IMR-90 (cell line): Measurements from ENCODE around the gene JAKMIP1. TPM values are rescaled to one million over a fixed set of nuclear protein-coding genes. Genes with fewer than 3 reads are reported as not detected.

Experiments used
- ATAC-seq: fragments of 200-7000 bp; cut with Tn5 transposase; 2 replicates; pipeline ENCODE4 v1.9.1; 2020; ENCODE audit warnings: low read depth, mild to moderate bottlenecking, moderate library complexity
- BruUV-seq: library from RNA; stranded (reverse); fragments of 400-500 nt; replicated peaks from 2 replicates; lab custom pipeline; 2021; lab: Mats Ljungman, UMichigan
- CTCF ChIA-PET: fragments of 300-600 bp; formaldehyde crosslinking; extraction: SDS; loops from one replicate; lab custom pipeline; 2021; ENCODE audit warnings: antibody characterized with exemption; lab: Yijun Ruan, JAX
- POLR2A ChIA-PET: fragments of 300-600 bp; sonication (Branson Sonifier 250); formaldehyde crosslinking; loops from one replicate; lab custom pipeline; 2022; ENCODE audit warnings: antibody characterized with exemption; ENCODE audit not compliant: unreplicated experiment; lab: Charles Lee
- DNase-seq: peaks from one replicate; pipeline ENCODE4 v3.0.0; 2013
- H2AFZ ChIP-seq: replicated peaks from 2 replicates; pipeline ENCODE3; 2013; ENCODE audit warnings: low read length, mild to moderate bottlenecking; ENCODE audit not compliant: poor library complexity
- H2AK5ac ChIP-seq: 2 replicates; pipeline ENCODE4 v1.6.1; 2013; ENCODE audit warnings: low read depth, low read length, inconsistent platforms
- H2AK9ac ChIP-seq: replicated peaks from 2 replicates; pipeline ENCODE3; 2013; ENCODE audit warnings: mild to moderate bottlenecking, low read depth, low read length, moderate library complexity; ENCODE audit not compliant: poor library complexity
- H2BK120ac ChIP-seq: 2 replicates; pipeline ENCODE4 v1.6.1; 2013; ENCODE audit warnings: low read depth, low read length, inconsistent platforms
- H2BK15ac ChIP-seq: 3 replicates; pipeline ENCODE4 v1.6.1; 2013; ENCODE audit warnings: low read depth, low read length, inconsistent platforms
- H2BK20ac ChIP-seq: 2 replicates; pipeline ENCODE4 v1.6.1; 2013; ENCODE audit warnings: low read depth, mild to moderate bottlenecking, inconsistent platforms, low read length, moderate library complexity
- H2BK5ac ChIP-seq: 2 replicates; pipeline ENCODE4 v1.6.1; 2013; ENCODE audit warnings: mild to moderate bottlenecking, low read depth, low read length, inconsistent platforms; ENCODE audit not compliant: poor library complexity, severe bottlenecking
- H3K14ac ChIP-seq: replicated peaks from 2 replicates; pipeline ENCODE4 v1.6.1; 2013; ENCODE audit warnings: low read depth, low read length, inconsistent platforms
- H3K18ac ChIP-seq: 2 replicates; pipeline ENCODE4 v1.6.1; 2013; ENCODE audit warnings: low read depth, low read length, control low read depth
- H3K23ac ChIP-seq: 2 replicates; pipeline ENCODE4 v1.6.1; 2013; ENCODE audit warnings: low read depth, low read length, inconsistent platforms
- H3K27ac ChIP-seq: 2 replicates; pipeline ENCODE4 v1.5.1; 2013; ENCODE audit warnings: mild to moderate bottlenecking, control low read depth, low read length; ENCODE audit not compliant: insufficient read depth
- H3K27me3 ChIP-seq: 2 replicates; pipeline ENCODE4 v1.6.1; 2013; ENCODE audit warnings: low read length; ENCODE audit not compliant: control insufficient read depth, insufficient read depth
- H3K36me3 ChIP-seq: 2 replicates; pipeline ENCODE4 v1.6.1; 2013; ENCODE audit warnings: low read length, mixed read lengths; ENCODE audit not compliant: control insufficient read depth, insufficient read depth
- H3K4ac ChIP-seq: 2 replicates; pipeline ENCODE4 v1.6.1; 2013; ENCODE audit warnings: low read depth, low read length, inconsistent platforms
- H3K4me1 ChIP-seq: 2 replicates; pipeline ENCODE4 v1.6.1; 2013; ENCODE audit warnings: low read length, mixed read lengths; ENCODE audit not compliant: control insufficient read depth, insufficient read depth
- H3K4me2 ChIP-seq: 2 replicates; pipeline ENCODE4 v1.6.1; 2013; ENCODE audit warnings: low read depth, mild to moderate bottlenecking, control low read depth, low read length, moderate library complexity
- H3K4me3 ChIP-seq: 2 replicates; pipeline ENCODE4 v1.5.1; 2013; ENCODE audit warnings: low read depth, mild to moderate bottlenecking, control low read depth, low read length, moderate library complexity; ENCODE audit not compliant: insufficient read depth
- H3K56ac ChIP-seq: 2 replicates; pipeline ENCODE4 v1.6.1; 2013; ENCODE audit warnings: low read length, inconsistent platforms; ENCODE audit not compliant: insufficient read depth; ENCODE audit errors: extremely low read depth
- H3K79me1 ChIP-seq, 2 experiments: 2 replicates each; pipeline ENCODE4 v1.6.1; 2013; ENCODE audit warnings: low read length in 2 of 2, inconsistent platforms in 1 of 2, low read depth in 1 of 2
- H3K9ac ChIP-seq: 2 replicates; pipeline ENCODE4 v1.6.1; 2013; ENCODE audit warnings: low read depth, low read length, control low read depth
- H3K9me1 ChIP-seq: 2 replicates; pipeline ENCODE4 v1.6.1; 2013; ENCODE audit warnings: low read length, inconsistent platforms; ENCODE audit not compliant: insufficient read depth
- H3K9me3 ChIP-seq: 2 replicates; pipeline ENCODE4 v1.6.1; 2013; ENCODE audit warnings: low read length; ENCODE audit not compliant: control insufficient read depth, insufficient read depth
- H4K20me1 ChIP-seq: 2 replicates; pipeline ENCODE4 v1.6.1; 2013; ENCODE audit warnings: low read length, inconsistent platforms; ENCODE audit not compliant: insufficient read depth
- H4K5ac ChIP-seq: 2 replicates; pipeline ENCODE4 v1.6.1; 2013; ENCODE audit warnings: mild to moderate bottlenecking, low read depth, low read length, control low read depth
- H4K8ac ChIP-seq, 2 experiments: 2 replicates each; pipeline ENCODE4 v1.6.1; 2013; ENCODE audit warnings: low read depth in 2 of 2, low read length in 2 of 2, control low read depth in 1 of 2, inconsistent platforms in 1 of 2
- H4K91ac ChIP-seq: 2 replicates; pipeline ENCODE4 v1.6.1; 2013; ENCODE audit warnings: low read depth, low read length, inconsistent platforms; ENCODE audit not compliant: insufficient read depth
- CHD1 ChIP-seq: IDR thresholded peaks from 2 replicates; pipeline ENCODE4 v1.6.1; 2012; ENCODE audit warnings: low read depth, low read length, improper control_type of control experiment
- CTCF ChIP-seq: conservative IDR thresholded peaks from 2 replicates; pipeline ENCODE4 v1.5.1; 2012; ENCODE audit warnings: mild to moderate bottlenecking, low read depth, low read length, improper control_type of control experiment
- MAZ ChIP-seq: IDR thresholded peaks from 2 replicates; pipeline ENCODE4 v1.6.1; 2012; ENCODE audit warnings: low read depth, mild to moderate bottlenecking, low read length, improper control_type of control experiment, moderate library complexity, borderline replicate concordance
- RAD21 ChIP-seq: IDR thresholded peaks from 2 replicates; pipeline ENCODE4 v1.6.1; 2012; ENCODE audit warnings: low read length, improper control_type of control experiment
- WGBS, 2 experiments: methylation state at CpG; one replicate each; pipeline versions ENCODE4 v1.1.5 to v1.1.7; 2013; ENCODE audit warnings: missing lambda C conversion rate in 2 of 2; ENCODE audit not compliant: insufficient read length in 1 of 2; ENCODE audit errors: extremely low coverage in 2 of 2; 5-methylcytosine and 5-hydroxymethylcytosine counted together
- dilution Hi-C: fragments of 300-500 bp; cut with HindIII; formaldehyde crosslinking; loops from one replicate; pipeline ENCODE4 v1.14.3; 2018; ENCODE audit warnings: low sequenced_read_pairs; ENCODE audit not compliant: unreplicated experiment
- in situ Hi-C: fragments of 300-500 bp; cut with MboI; formaldehyde crosslinking; loops from 3 replicates; pipeline ENCODE4 v1.14.3; 2019; ENCODE audit warnings: low sequenced_read_pairs, inconsistent platforms, mixed read lengths
- intact Hi-C: fragments of 100-400 bp; cut with micrococcal nuclease; formaldehyde crosslinking; loops from 2 replicates; pipeline ENCODE4 v1.10.0; 2022
- polyA plus RNA-seq, 3 experiments: library from polyadenylated mRNA; depleted of rRNA; stranded (reverse); fragments of >200 nt; gene quantifications; 2 replicates each; pipeline ENCODE4 v1.2.3, GENCODE V29; 2012; ENCODE audit warnings: low replicate concordance in 1 of 3
- total RNA-seq: library from RNA; depleted of rRNA; stranded (reverse); fragments of >200 nt; gene quantifications from 2 replicates; pipeline ENCODE4 v1.2.3, GENCODE V29; 2012

The JAKMIP1 gene
- total and polyA plus RNA-seq, 2 of the 4 experiments (the other 2 are of a cell fraction), result not detected

- H4K8ac ChIP-seq, result no peak overlapping the region
- H3K23ac ChIP-seq, result no peak overlapping the region
- dilution Hi-C loops (no loop called here), intact Hi-C loops (no loop called here), in situ Hi-C loops (no loop called here)
- H3K27ac ChIP-seq, result no peak overlapping the region
- peaks cover 7% of the 10 kb centered on the region for H3K9me3 ChIP-seq
- no peak overlapping the region for H4K5ac ChIP-seq
- ATAC-seq (no peak), DNase-seq (no peak)
- no peaks in the 10 kb centered on the region for H3K9me1 ChIP-seq
- H4K20me1 ChIP-seq, result no peaks in the 10 kb centered on the region
- no peak overlapping the region for H2BK120ac ChIP-seq
- no peak overlapping the region for H3K4me3 ChIP-seq
- CTCF ChIA-PET, result no interaction called here
- H2AK9ac ChIP-seq, result no peak overlapping the region
- H3K4me1 ChIP-seq, result no peaks in the 10 kb centered on the region
- no peak overlapping the region for H3K4me2 ChIP-seq
- H3K4ac ChIP-seq, result no peak overlapping the region
- WGBS, 2 experiments, result 100% methylated on average over 1 of the region's 16 CpGs; no CpG with 5 or more reads in 1 of the 2 experiments
- H2AFZ ChIP-seq, result no peak overlapping the region
- BruUV-seq, result no TSS peak
- no peak overlapping the region for H2AK5ac ChIP-seq
- no peak overlapping the region for H3K9ac ChIP-seq
- TF ChIP-seq RAD21, result no peak
- TF ChIP-seq CHD1, result no peak
- TF ChIP-seq MAZ, result no peak
- TF ChIP-seq CTCF, result no peak
- H3K18ac ChIP-seq, result no peak overlapping the region
- H2BK20ac ChIP-seq, result no peak overlapping the region
- POLR2A ChIA-PET, result no interaction called here
- H4K91ac ChIP-seq, result no peak overlapping the region
- H3K14ac ChIP-seq, result no peak overlapping the region
- H3K79me1 ChIP-seq, result no peaks in the 10 kb centered on the region
- peaks cover under 1% of the 10 kb centered on the region; the same call in 1 of the 2 replicates for H3K27me3 ChIP-seq
- no peak overlapping the region for H2BK5ac ChIP-seq
- H3K56ac ChIP-seq, result no peak overlapping the region
- H2BK15ac ChIP-seq, result no peak overlapping the region
- no peaks in the 10 kb centered on the region for H3K36me3 ChIP-seq
These were observed 40.9 kb upstream of the JAKMIP1 start for GRCh38 chr4:6241062-6241845.
